CD8-positive, alpha-beta memory T cell (primary cell): ENCODE data around the gene SLC16A9. TPM values are rescaled to one million over a fixed set of nuclear protein-coding genes. Genes with fewer than 3 reads are reported as not detected.
"Not testable (repeated sequence)": the region's sequence is repeated elsewhere in the genome, so short reads cannot be mapped to it uniquely, and the experiment has no call there.

Experiments used
- CTCF ChIA-PET: fragments of 350-600 bp; sonication (Branson Sonifier 250); formaldehyde crosslinking; loops from one replicate; lab custom pipeline; 2021; ENCODE audit warnings: antibody characterized with exemption; lab: Charles Lee
- POLR2A ChIA-PET: fragments of 350-600 bp; sonication (Branson Sonifier 250); formaldehyde crosslinking; loops from one replicate; lab custom pipeline; 2021; ENCODE audit warnings: antibody characterized with exemption; lab: Charles Lee
- DNase-seq, 5 donors: peaks; one replicate each; pipeline versions ENCODE4 v3.0.0 to v3.0.0-alpha.2; 2020 to 2022; ENCODE audit warnings: mixed read lengths in 1 of 5
- H3K27ac ChIP-seq: one replicate; pipeline ENCODE4 v1.7.0; 2013; ENCODE audit warnings: low read depth, mild to moderate bottlenecking, low read length, moderate library complexity
- H3K27me3 ChIP-seq: 2 replicates; pipeline ENCODE4 v1.7.0; 2013; ENCODE audit warnings: low read length, mild to moderate bottlenecking; ENCODE audit not compliant: insufficient read depth, poor library complexity, severe bottlenecking
- H3K36me3 ChIP-seq: 2 replicates; pipeline ENCODE4 v1.7.0; 2013; ENCODE audit warnings: mild to moderate bottlenecking, low read length, moderate library complexity; ENCODE audit not compliant: insufficient read depth
- H3K4me1 ChIP-seq: 2 replicates; pipeline ENCODE4 v1.7.0; 2013; ENCODE audit warnings: mild to moderate bottlenecking, low read length, moderate library complexity; ENCODE audit not compliant: insufficient read depth
- H3K4me3 ChIP-seq: 2 replicates; pipeline ENCODE4 v1.7.0; 2013; ENCODE audit warnings: mild to moderate bottlenecking, low read length
- H3K9me3 ChIP-seq: 2 replicates; pipeline ENCODE4 v1.7.0; 2013; ENCODE audit warnings: mild to moderate bottlenecking, low read length
- H3K27ac Mint-ChIP-seq, 8 donors: one replicate each; pipeline ENCODE4 v1.8.0; 2020 to 2021; ENCODE audit warnings: mixed read lengths in 8 of 8, mild to moderate bottlenecking in 6 of 8, inconsistent platforms in 3 of 8, moderate library complexity in 3 of 8
- H3K27me3 Mint-ChIP-seq, 2 donors: one replicate each; pipeline ENCODE4 v1.8.0; 2020 to 2021; ENCODE audit warnings: mixed read lengths in 2 of 2, mild to moderate bottlenecking in 1 of 2, moderate library complexity in 1 of 2
- H3K36me3 Mint-ChIP-seq, 3 donors: one replicate each; pipeline ENCODE4 v1.8.0; 2020 to 2021; ENCODE audit warnings: mixed read lengths in 3 of 3, inconsistent platforms in 1 of 3, mild to moderate bottlenecking in 1 of 3
- H3K4me1 Mint-ChIP-seq, 3 donors: one replicate each; pipeline ENCODE4 v1.8.0; 2020 to 2021; ENCODE audit warnings: mixed read lengths in 3 of 3, inconsistent platforms in 1 of 3, mild to moderate bottlenecking in 1 of 3
- H3K4me3 Mint-ChIP-seq, 7 donors: one replicate each; pipeline ENCODE4 v1.8.0; 2020 to 2021; ENCODE audit warnings: mixed read lengths in 7 of 7, mild to moderate bottlenecking in 6 of 7, moderate library complexity in 4 of 7, inconsistent platforms in 2 of 7
- H3K9me3 Mint-ChIP-seq, 5 donors: one replicate each; pipeline ENCODE4 v1.8.0; 2020 to 2022; ENCODE audit warnings: mixed read lengths in 5 of 5, mild to moderate bottlenecking in 3 of 5, moderate library complexity in 2 of 5, inconsistent platforms in 1 of 5
- polyA plus RNA-seq: library from polyadenylated mRNA; unstranded; fragments of 300-500 nt; fragmentation: Illumina TruSeq; gene quantifications from one replicate; pipeline ENCODE4 v1.2.3, GENCODE V29; 2021
- total RNA-seq, 2 experiments: library from RNA; stranded (reverse); gene quantifications; one replicate each; pipeline ENCODE4 v1.2.3, GENCODE V29; 2021

Gene SLC16A9
- total and polyA plus RNA-seq, 3 experiments from 2014 or later: 0.27 to 0.31 TPM; not detected in 1

DNA sequence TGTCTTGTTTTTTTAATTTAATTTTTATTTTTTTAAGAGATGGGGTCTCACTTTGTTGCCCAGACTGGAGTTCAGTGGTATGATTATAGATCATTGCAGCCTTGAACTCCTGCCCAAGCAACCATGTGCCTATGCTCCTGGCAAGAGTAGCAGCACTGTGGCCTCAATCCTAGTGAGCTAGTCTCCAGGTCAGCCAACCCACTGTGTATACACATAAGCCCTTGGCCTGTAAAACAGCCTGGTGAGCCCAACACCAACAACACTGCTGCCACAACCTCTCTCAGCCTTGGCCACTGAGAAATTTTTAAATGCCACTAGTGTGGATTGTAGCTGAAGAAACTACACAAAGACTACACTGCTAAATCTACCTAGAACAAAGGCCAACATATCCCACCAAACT lies 68.0 kb downstream of the SLC16A9 start:
- CTCF ChIA-PET, H3K4me3 ChIP-seq, POLR2A ChIA-PET, H3K27me3 ChIP-seq, DNase-seq, H3K4me3 Mint-ChIP-seq, H3K27ac Mint-ChIP-seq, H3K4me1 Mint-ChIP-seq, H3K9me3 ChIP-seq, H3K4me1 ChIP-seq, H3K27me3 Mint-ChIP-seq, H3K36me3 ChIP-seq, H3K36me3 Mint-ChIP-seq, H3K27ac ChIP-seq: not testable (repeated sequence)
- H3K9me3 Mint-ChIP-seq: peaks cover 3 to 20% (median 17%) of the 10 kb centered on the region in 5 donors

DNA sequence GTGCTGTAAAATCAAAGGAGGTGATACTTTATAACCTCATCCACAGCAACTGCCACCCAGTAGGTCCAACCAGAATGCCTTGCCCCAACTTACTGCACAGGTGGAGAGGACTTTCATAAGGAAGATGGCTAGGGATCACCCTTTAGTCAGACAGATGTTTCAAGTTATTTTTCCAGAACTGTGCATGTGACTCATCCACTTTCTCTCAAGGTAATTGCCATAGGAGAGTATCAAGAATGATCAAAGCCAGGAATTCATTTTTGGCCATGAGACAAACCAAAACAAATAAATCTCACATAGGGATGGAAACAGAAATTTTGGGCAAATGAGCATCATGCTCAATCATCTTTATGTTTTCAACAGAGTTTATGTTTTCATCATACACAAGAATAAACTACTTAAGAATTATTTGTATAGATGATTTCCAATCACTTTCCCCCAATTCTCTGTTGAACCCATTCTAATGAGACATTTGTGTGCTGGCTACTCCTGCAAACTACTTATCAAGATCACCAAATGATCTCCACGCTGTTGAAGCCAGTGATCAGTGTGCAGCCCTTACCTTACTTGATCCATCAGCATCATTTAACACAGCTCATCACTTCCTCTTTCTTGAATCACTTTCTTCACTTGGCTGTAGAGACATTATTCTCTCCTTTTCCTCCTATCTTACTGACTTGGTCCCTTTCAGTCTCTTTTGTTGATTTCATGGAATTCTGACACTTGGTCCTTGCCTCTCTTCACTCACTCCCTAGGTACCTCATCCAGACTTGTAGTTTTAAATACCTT lies 74.0 kb downstream of the SLC16A9 start:
- Mint-ChIP-seq H3K4me1 (no peaks in the 10 kb centered on the region), H3K27me3 (peaks cover 6 to 14% of the 10 kb centered on the region in 2 donors), H3K9me3 (peaks cover 0 to 1% (median 0%) of the 10 kb centered on the region in 5 donors), H3K36me3 (no peaks in the 10 kb centered on the region), H3K27ac (no peak overlapping the region), H3K4me3 (no peak overlapping the region)
- Histone ChIP-seq H3K27ac (no peak overlapping the region), H3K9me3 (no peaks in the 10 kb centered on the region), H3K4me3 (no peak overlapping the region), H3K36me3 (no peaks in the 10 kb centered on the region), H3K4me1 (no peaks in the 10 kb centered on the region), H3K27me3 (no peaks in the 10 kb centered on the region)
- DNase-seq: no peak
- ChIA-PET POLR2A (no interaction called here), CTCF (no interaction called here)

DNA sequence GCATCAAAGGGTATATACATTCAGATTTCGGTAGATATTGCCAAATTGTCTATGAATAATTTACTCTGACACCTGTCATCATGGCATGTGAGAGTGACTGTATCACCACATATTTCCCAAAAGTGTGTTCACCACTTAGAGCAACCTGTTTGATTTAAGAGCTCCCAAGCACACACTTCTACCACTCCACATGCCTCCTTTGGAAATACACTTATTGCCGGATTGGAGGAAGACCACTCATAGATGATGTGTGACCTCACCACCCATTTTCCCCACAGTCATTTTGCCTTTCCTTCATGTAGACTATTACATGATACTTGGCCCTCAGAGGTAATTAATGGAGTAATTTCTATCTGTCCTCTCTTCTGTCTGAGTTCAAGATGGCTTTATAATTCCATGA lies 75.5 kb downstream of the SLC16A9 start:
- CTCF ChIA-PET: no interaction called here

DNA sequence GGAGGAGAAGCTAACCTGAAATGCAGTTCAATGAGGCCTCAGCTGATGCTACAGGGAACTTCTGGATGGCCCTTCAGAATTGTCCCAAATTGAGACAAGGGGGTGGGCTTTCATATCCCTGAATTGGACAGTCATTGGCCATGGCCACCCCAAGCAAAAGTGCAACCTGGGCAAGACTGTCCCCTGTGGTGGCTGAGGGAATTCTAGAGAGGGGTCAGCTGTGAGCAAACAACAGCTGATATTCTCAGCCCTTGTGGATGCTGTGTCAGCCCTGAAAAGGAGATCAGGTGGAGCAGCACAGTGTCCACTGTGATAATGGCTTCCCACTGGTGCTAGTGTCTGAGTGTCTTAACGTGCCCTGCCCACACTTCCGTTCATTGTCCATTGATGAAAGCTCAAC lies 76.6 kb downstream of the SLC16A9 start:
- no peaks in the 10 kb centered on the region for H3K9me3 ChIP-seq
- no peak overlapping the region for H3K27ac ChIP-seq
- H3K27ac Mint-ChIP-seq: no peak overlapping the region
- H3K36me3 ChIP-seq: no peaks in the 10 kb centered on the region
- CTCF ChIA-PET: no interaction called here
- no peak overlapping the region for H3K4me3 Mint-ChIP-seq
- H3K4me1 ChIP-seq: no peaks in the 10 kb centered on the region
- DNase-seq: no peak
- peaks cover 0 to 1% (median 0%) of the 10 kb centered on the region in 5 donors for H3K9me3 Mint-ChIP-seq
- peaks cover 10 to 21% of the 10 kb centered on the region in 2 donors for H3K27me3 Mint-ChIP-seq
- no peaks in the 10 kb centered on the region for H3K36me3 Mint-ChIP-seq
- H3K27me3 ChIP-seq: no peaks in the 10 kb centered on the region
- H3K4me3 ChIP-seq: no peak overlapping the region
- POLR2A ChIA-PET: no interaction called here
- H3K4me1 Mint-ChIP-seq: no peaks in the 10 kb centered on the region

More for the DNA sequence above, 75.5 kb downstream of the SLC16A9 start:
- H3K9me3 Mint-ChIP-seq: peaks cover 0 to 1% (median 0%) of the 10 kb centered on the region in 5 donors
- Histone ChIP-seq H3K4me1 (no peaks in the 10 kb centered on the region), H3K9me3 (no peaks in the 10 kb centered on the region), H3K36me3 (no peaks in the 10 kb centered on the region), H3K4me3 (no peak overlapping the region), H3K27ac (no peak overlapping the region), H3K27me3 (no peaks in the 10 kb centered on the region)
- no peak overlapping the region for H3K27ac Mint-ChIP-seq
- POLR2A ChIA-PET: no interaction called here
- no peak overlapping the region for H3K4me3 Mint-ChIP-seq
- no peaks in the 10 kb centered on the region for H3K4me1 Mint-ChIP-seq
- DNase-seq: no peak
- H3K36me3 Mint-ChIP-seq: no peaks in the 10 kb centered on the region
- H3K27me3 Mint-ChIP-seq: peaks cover 10 to 21% of the 10 kb centered on the region in 2 donors

DNA sequence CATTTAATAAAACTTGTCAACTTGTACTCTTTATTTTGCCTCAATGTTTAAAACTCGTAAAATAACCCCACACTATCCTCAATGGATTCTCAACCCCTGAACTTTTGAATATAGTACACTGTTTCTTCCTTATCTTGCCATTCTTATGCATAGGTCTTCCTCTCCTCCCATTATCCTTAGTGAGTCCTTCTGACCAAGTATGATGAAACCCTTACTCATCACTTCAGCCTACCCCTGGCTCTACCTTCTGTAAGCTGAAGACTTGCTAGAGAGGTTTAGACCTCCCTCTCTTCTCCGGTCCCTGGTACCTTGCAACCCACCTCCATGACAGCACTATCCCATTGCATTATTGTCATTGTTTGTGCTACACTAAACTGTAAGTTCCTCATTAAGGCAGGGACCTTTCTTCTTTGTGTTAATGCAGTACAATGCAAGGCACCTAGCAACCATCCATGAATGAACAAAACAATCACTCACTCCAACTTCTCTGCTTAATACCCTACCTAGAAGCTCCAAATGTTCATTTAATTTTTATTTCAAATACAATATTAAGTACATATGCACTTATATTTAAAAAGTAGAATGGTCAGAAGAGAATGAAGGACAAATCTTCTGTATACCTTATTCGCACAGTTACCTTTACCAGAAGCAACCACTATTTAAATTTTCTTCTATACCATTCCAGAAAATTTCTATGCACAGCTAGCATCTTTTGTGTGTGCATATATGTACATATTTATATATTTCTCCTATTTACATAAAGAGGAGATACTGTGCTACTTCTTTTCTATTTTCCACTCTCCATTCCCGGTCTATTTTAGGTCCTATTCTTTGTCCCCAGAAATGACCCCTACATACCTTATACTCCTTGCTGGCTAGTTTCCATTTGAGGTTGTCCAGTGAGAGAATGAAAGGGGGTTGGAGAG lies 77.5 kb downstream of the SLC16A9 start:
- H3K4me1 Mint-ChIP-seq: no peaks in the 10 kb centered on the region
- POLR2A ChIA-PET: no interaction called here

DNA sequence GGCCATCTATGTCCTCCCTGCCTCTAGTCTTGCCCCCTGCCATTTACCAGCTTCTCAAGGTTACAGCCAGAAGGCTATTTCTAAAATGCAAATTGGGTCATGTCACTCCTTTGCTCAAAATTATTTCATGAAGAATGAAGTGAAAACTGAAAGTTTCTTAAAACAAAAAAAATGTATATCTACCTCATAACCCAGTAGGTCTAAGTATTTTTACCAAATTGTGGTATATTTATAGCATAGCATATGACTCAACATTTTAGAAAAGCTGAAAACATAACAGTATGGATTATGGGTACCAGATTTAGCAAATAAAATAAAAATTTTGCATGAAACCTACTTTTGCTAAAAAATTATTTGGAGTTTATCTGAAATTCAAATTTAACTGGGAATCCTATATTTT lies 78.4 kb downstream of the SLC16A9 start:
- Mint-ChIP-seq H3K9me3 (no peaks in the 10 kb centered on the region), H3K36me3 (no peaks in the 10 kb centered on the region), H3K4me1 (peaks cover 0 to under 1% (median 0%) of the 10 kb centered on the region in 3 donors), H3K4me3 (no peak overlapping the region), H3K27me3 (peaks cover 8 to 21% of the 10 kb centered on the region in 2 donors), H3K27ac (no peak overlapping the region)
- CTCF ChIA-PET: no interaction called here
- no peaks in the 10 kb centered on the region for H3K4me1 ChIP-seq
- no peak for DNase-seq
- H3K27me3 ChIP-seq: no peaks in the 10 kb centered on the region
- no peaks in the 10 kb centered on the region for H3K9me3 ChIP-seq
- POLR2A ChIA-PET: no interaction called here
- H3K36me3 ChIP-seq: no peaks in the 10 kb centered on the region
- no peak overlapping the region for H3K27ac ChIP-seq
- H3K4me3 ChIP-seq: no peak overlapping the region

More for the DNA sequence above, 77.5 kb downstream of the SLC16A9 start:
- Histone ChIP-seq H3K9me3 (no peaks in the 10 kb centered on the region), H3K27me3 (no peaks in the 10 kb centered on the region), H3K36me3 (no peaks in the 10 kb centered on the region), H3K4me3 (no peak overlapping the region), H3K4me1 (no peaks in the 10 kb centered on the region), H3K27ac (no peak overlapping the region)
- CTCF ChIA-PET: interaction anchor here (0.8 kb wide), 1 partner anchor 10 kb away, joined by 3 read pairs; no protein-coding TSS in a partner anchor
- Mint-ChIP-seq H3K36me3 (no peaks in the 10 kb centered on the region), H3K4me3 (no peak overlapping the region), H3K27me3 (peaks cover 9 to 21% of the 10 kb centered on the region in 2 donors), H3K27ac (no peak overlapping the region), H3K9me3 (peaks cover 0 to 1% (median 0%) of the 10 kb centered on the region in 5 donors)
- DNase-seq: no peak

DNA sequence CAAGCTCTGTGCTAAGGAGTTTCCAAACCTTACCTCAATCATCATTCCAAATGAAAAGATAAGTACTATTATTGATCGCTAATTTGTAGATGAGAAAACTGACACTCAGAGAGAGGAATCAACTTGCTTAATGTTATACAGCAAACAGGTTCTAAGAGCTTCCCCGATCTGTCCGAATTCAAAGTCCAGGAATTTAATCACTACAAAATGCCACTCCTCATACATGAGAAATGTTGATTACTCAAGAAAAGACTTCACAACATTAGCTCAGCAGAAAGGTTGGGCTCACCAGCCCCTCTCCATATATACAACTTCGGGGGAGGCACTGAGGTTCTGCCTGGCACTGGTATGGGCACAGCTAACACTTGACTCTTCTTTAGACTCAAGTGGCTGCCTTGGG lies 80.7 kb downstream of the SLC16A9 start:
- H3K9me3 Mint-ChIP-seq: no peaks in the 10 kb centered on the region
- no peak overlapping the region for H3K4me3 ChIP-seq

More for the DNA sequence above, 80.7 kb downstream of the SLC16A9 start:
- Mint-ChIP-seq H3K4me3 (no peak overlapping the region), H3K27ac (no peak overlapping the region), H3K27me3 (peaks cover 6 to 15% of the 10 kb centered on the region in 2 donors), H3K36me3 (no peaks in the 10 kb centered on the region), H3K4me1 (peaks cover 0 to 4% (median 0%) of the 10 kb centered on the region in 3 donors)
- no peaks in the 10 kb centered on the region for H3K9me3 ChIP-seq
- H3K27ac ChIP-seq: no peak overlapping the region
- no peak for DNase-seq
- CTCF ChIA-PET: interaction anchor here (0.8 to 1.1 kb wide), 2 partner anchors 474 to 1020 kb away, joined by 3 to 5 read pairs; no protein-coding TSS in a partner anchor
- H3K36me3 ChIP-seq: no peaks in the 10 kb centered on the region
- POLR2A ChIA-PET: interaction anchor here (0.5 kb wide), 1 partner anchor 355 kb away, joined by 4 read pairs; no protein-coding TSS in a partner anchor
- H3K27me3 ChIP-seq: no peaks in the 10 kb centered on the region
- no peaks in the 10 kb centered on the region for H3K4me1 ChIP-seq
